Measurements from ENCODE around the gene FBXO31. TPM values are rescaled to one million over a fixed set of nuclear protein-coding genes. Genes with fewer than 3 reads are reported as not detected.
A peak's percentile ranks its signal among the peaks of the same experiment; 100 is the strongest.
"Not testable (repeated sequence)": the region's sequence is repeated elsewhere in the genome, so short reads cannot be mapped to it uniquely, and the experiment has no call there.

Gene FBXO31
- total RNA-seq, 1 donor from 2014 or later: 37.1 TPM

DNA sequence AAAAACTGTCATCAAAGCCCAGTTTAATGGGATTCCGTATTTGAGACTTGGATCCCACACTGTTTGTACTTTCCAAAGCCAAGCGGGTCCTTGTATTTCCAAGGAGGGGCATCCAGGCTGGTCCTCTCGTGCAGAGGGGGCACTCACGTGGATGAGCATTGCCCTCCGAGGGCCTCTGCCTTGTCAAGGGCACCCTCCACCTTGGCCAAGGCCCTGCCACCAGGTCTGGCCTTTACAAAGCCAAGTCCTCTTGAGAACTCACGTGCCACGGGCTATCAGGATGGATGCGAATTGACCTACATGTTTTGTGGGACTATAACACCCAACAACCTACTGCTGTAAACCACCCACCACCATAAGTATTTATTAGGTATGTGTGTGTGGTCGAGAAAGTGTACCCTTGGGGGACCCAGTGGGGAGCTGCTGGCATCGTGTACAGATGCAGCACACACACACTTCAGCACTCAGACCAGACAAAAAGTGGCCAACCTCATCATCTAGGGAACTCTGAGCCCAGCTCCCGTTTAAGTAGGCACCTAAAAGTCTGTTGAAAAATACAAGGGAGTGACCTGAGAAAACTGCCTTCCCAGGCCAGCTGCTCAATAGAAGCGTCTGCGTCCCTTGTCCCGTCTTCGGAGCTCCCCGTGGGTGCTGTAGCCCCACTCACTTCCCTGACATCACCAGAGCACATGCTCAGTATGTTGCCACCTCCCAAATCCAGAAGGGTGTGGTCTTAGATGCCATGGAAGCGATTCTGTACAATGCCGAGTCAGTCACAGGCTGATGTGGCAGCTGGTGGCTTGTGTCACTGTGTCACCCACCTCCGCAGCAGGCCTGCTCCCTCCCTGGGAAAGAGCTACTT lies 21.4 kb upstream of the FBXO31 start:
- no peaks in the 10 kb centered on the region for H3K9me3 Mint-ChIP-seq
- intact Hi-C loops (cut with micrococcal nuclease): no loop called here
- no peak overlapping the region for H3K27ac Mint-ChIP-seq
- H3K4me1 Mint-ChIP-seq: no peaks in the 10 kb centered on the region
- H3K27me3 Mint-ChIP-seq: no peaks in the 10 kb centered on the region
- no peak for DNase-seq
- H3K4me3 Mint-ChIP-seq: no peak overlapping the region
- H3K36me3 Mint-ChIP-seq (ENCODE audit: low read depth): peaks cover 33% of the 10 kb centered on the region

DNA sequence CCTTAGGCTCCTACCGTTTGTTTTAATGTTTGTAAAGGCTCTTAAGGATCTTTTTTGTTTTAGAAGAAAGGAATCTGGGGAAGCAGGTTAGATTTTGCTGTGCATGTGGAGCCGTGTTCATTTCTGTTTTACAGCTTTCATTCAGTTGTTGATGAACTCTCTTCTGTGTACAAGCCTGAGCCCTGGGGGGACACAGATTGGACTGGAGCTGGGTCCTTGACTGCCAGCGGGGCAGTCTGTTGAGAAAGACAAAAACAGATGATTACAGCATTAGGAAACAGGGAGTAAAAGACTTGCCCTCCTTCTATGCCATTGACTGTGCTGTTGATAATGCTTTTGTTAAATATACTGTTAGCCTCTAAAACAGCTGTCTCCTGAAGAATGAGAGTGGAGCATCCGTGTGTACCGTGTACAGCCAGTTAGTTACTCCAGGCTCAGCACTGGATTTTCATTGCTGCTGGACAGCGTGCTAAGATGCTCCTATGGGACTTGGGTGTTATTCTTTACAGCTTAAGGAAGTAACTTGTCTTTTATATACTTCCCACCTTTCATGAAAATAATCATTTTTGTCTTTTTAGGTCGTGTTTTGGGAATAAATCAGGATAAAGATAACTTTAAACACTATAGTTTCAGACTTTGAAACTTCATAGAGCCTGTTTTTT lies 11.7 kb upstream of the FBXO31 start:
- H3K27ac Mint-ChIP-seq: no peak overlapping the region
- peaks cover 21% of the 10 kb centered on the region for H3K36me3 Mint-ChIP-seq (ENCODE audit: low read depth)
- intact Hi-C loops (cut with micrococcal nuclease): loop anchor here (10.0 kb wide), 1 partner anchor 1059 kb away; the partner anchor contains the start of gene ZFPM1
- H3K4me1 Mint-ChIP-seq: peaks cover 30% of the 10 kb centered on the region
- H3K27me3 Mint-ChIP-seq: no peaks in the 10 kb centered on the region
- H3K4me3 Mint-ChIP-seq: no peak overlapping the region
- no peaks in the 10 kb centered on the region for H3K9me3 Mint-ChIP-seq
- no peak for DNase-seq

DNA sequence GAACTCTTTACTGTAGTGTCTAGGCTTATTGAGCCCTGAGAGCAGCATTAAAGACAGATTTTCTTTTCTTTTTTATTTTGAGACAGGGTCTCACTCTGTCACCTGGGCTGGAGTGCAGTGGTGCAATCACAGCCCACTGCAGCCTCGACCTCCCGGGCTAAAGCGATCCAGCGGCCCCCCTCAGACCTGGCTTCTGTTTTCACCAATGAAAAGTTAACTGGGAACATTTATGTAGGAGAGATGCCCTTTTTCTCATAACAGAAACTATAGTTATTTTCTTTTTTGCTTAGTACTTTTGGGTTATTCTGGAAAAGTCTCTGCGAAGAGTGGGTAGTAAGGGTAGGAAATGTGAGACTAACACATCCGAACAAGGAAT lies 10.1 kb upstream of the FBXO31 start:
- H3K4me1 Mint-ChIP-seq: peaks cover 37% of the 10 kb centered on the region
- H3K27ac Mint-ChIP-seq: peak overlapping the region; percentile 90
- intact Hi-C loops (cut with micrococcal nuclease): loop anchor here (1.0 to 10.0 kb wide), 4 partner anchors 76 to 1061 kb away; partner anchors contain the start of genes BANP, C16orf95 and ZFPM1
- H3K9me3 Mint-ChIP-seq: no peaks in the 10 kb centered on the region
- H3K36me3 Mint-ChIP-seq (ENCODE audit: low read depth): peaks cover 12% of the 10 kb centered on the region
- DNase-seq: no peak
- H3K27me3 Mint-ChIP-seq: no peaks in the 10 kb centered on the region
- peak overlapping the region; percentile 89 for H3K4me3 Mint-ChIP-seq

DNA sequence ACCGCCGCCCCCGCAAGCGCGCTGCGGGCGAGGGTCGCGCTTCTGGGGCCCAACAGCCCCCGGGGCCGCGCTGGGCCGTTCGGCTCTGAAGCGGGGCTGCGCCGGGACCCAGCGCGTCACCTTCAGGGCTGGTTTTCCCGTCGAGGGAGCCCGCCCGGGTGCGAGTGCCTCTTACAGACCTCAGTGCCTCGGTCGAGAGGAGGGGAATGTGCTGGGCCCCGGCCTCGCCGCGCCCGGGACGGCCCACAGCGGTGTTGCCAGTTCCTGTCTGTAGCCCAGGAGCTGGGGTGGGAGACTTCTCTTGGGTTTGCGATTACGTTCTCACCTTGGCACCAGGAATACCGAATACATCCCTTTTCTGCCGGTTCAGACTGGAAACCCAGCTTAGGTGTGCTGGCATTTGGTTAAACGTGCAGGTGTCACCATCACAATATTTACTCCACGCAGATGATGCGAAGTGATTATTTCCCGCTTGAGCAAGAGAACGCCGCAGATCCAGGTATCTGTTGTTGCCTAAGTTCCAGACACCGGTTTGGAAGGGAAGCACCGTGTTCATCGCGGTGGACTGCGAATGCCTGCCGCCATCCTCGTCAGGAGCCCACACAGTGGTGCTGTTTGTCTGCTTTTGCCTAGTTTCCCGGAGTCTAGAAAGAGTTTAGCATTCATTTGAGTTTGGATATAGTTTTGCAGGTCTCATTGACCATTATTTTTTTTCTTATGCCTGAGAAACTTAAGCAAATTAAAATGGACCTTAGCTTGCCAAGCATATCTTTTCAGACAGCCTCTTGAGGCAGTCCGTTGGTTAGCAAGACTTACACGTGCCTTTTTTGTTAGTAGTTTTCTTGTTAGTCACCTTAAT lies 9.5 kb upstream of the FBXO31 start:
- Mint-ChIP-seq H3K27me3 (no peaks in the 10 kb centered on the region), H3K36me3 (ENCODE audit: low read depth) (peaks cover 8% of the 10 kb centered on the region), H3K27ac (peak overlapping the region; percentile 90), H3K4me1 (peaks cover 40% of the 10 kb centered on the region), H3K9me3 (no peaks in the 10 kb centered on the region), H3K4me3 (peak overlapping the region; percentile 89)
- DNase-seq: peak; percentile 85
- intact Hi-C loops (cut with micrococcal nuclease): loop anchor here (1.0 to 10.0 kb wide), 5 partner anchors 9 to 1062 kb away; partner anchors contain the start of genes BANP, ZCCHC14 and ZFPM1

DNA sequence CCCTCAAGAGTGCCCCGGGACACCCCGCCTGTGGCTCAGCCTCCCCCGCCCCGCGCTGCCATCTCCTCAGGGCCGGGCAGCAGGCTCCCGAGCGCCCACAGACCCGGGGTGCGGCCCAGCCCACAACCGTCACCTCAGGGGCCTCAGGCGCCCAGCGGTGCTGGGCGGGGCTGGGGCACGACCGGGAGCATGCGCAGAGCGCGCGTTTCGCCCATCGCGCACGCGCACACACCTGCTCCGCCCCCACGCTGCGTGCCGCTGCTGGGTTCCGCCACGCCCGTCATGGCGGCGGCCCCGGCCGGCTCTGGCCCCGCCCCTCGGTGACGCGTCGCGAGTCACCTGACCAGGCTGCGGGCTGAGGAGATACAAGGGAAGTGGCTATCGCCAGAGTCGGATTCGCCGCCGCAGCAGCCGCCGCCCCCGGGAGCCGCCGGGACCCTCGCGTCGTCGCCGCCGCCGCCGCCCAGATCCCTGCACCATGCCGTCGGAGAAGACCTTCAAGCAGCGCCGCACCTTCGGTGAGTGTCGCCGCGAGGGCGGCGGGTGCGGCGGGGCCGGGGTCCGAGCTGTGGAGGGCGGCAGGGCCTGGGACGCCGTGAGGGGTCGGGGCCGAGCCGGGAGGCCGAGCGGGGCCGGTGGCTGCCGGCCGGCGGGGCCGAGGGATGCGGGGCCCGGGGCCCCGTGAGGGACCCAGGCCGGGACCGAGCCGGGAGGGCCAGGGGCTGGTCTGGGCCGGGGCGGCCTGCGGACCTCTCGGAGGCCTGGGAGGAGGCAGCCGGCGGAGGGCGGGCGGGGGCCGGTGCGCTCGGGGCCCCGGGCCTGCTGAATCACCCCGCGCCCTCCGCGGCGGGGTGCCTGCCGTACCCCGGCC lies 8.6 kb upstream of the FBXO31 start, which contains the start of gene MAP1LC3B:
MAP1LC3B (plus strand) TSS at position 387 of the 871 bp plus-strand sequence; CDS start at position 479, 92 bp downstream.
- H3K27ac Mint-ChIP-seq: peak within 1 kb of the TSS; percentile 95
- peak; percentile 100 for DNase-seq
- intact Hi-C loops (cut with micrococcal nuclease): loop anchor here (1.0 to 10.0 kb wide), 5 partner anchors 8 to 1063 kb away; partner anchors contain the start of genes BANP, ZCCHC14 and ZFPM1
- no peaks in the 10 kb centered on the region for H3K9me3 Mint-ChIP-seq
- H3K4me3 Mint-ChIP-seq: peak within 1 kb of the TSS; percentile 89
- peaks cover 48% of the 10 kb centered on the region for H3K4me1 Mint-ChIP-seq
- H3K27me3 Mint-ChIP-seq: no peaks in the 10 kb centered on the region
- peaks cover 7% of the 10 kb centered on the region for H3K36me3 Mint-ChIP-seq (ENCODE audit: low read depth)

DNA sequence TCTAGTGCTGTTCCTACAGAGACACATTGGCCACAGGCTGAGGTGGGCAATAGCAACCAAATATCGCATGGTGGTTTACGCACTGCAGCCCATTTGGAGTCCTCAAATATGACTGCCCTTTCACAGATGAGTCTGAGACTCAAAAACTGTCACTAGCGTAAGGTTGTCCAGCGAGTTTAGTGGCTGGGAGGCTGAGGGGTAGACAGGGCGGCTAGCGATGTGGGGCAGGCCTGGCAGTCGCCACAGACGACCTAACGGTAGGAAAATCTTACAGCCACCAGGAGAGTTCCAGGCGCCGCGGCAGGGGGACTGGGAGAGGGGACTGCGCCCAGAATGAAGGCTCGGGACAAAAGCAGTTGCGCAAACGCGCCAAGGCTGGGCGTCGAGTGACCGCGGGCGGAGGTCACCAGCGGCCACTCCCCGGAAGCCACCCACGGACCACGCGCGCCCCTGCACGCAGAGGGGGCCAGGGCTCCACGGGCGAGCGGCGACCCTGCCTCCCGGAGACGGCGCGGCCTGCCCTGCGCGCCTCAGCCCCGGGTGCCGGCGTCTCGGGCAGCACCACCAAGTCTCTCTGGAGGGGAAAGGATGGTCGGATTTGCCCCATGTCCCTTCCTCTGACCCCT lies 7.9 kb upstream of the FBXO31 start:
- intact Hi-C loops (cut with micrococcal nuclease): loop anchor here (5.0 to 10.0 kb wide), 2 partner anchors 246 to 1063 kb away; partner anchors contain the start of gene ZFPM1
- no peak for DNase-seq

DNA sequence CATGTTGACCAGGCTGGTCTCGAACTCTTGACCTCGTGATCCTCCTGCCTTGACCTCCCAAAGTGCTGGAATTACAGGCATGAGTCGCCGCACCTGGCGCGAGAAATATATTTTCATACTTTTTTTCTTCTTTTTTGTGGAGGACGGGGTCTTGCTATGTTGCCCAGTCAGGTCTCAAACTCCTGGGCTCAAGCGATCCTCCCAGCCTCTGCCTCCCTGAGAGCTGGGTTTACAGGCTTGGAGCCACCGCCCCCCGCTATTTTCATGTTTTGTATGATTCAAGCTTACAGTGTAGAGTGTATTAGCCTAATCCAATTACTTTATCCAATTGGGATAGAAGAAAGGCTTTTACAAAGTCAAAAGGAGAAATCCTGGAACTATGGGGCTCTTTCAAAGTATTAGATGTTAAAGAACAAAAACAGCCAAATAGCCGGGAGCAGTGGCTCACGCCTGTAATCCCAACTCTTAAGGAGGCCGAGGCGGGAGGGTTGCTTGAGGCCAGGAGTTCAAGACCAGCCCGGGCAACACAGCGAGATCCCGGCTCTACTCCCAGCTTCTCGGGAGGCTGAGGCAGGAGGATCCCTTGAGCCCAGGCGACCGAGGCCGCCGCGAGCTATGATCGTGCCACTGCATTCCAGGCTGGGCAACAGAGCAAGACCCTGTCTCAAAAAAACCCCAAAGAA lies 7.2 kb upstream of the FBXO31 start:
- H3K9me3 Mint-ChIP-seq: no peaks in the 10 kb centered on the region
- peaks cover 56% of the 10 kb centered on the region for H3K4me1 Mint-ChIP-seq
- DNase-seq: peak; percentile 67
- intact Hi-C loops (cut with micrococcal nuclease): loop anchor here (5.0 to 10.0 kb wide), 2 partner anchors 247 to 1064 kb away; partner anchors contain the start of gene ZFPM1
- peaks cover 4% of the 10 kb centered on the region for H3K36me3 Mint-ChIP-seq (ENCODE audit: low read depth)
- H3K27ac Mint-ChIP-seq: peak overlapping the region; percentile 95
- peak overlapping the region; percentile 88 for H3K4me3 Mint-ChIP-seq
- H3K27me3 Mint-ChIP-seq: no peaks in the 10 kb centered on the region

More for the DNA sequence above, 7.9 kb upstream of the FBXO31 start:
- Mint-ChIP-seq H3K27ac (peak overlapping the region; percentile 95), H3K27me3 (no peaks in the 10 kb centered on the region), H3K9me3 (no peaks in the 10 kb centered on the region), H3K36me3 (ENCODE audit: low read depth) (peaks cover 5% of the 10 kb centered on the region), H3K4me1 (peaks cover 54% of the 10 kb centered on the region), H3K4me3 (peak overlapping the region; percentile 88)

DNA sequence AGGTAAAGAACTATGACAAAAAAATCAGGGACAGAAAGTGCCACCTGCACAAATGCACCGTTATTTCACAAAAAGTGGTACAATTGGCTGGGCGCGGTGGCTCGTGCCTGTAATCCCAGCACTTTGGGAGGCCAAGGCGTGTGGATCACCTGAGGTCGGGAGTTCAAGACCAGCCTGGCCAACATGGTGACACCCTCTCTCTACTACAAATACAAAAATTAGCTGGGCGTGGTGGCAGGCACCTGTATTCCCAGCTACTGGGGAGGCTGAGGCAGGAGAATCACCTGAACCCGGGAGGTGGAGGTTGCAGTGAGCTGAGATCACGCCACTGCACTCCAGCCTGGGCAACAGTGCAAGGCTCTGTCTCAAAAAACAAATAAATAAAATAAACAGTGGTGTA lies 6.3 kb upstream of the FBXO31 start:
- not testable (repeated sequence) for H3K36me3 Mint-ChIP-seq (ENCODE audit: low read depth)

DNA sequence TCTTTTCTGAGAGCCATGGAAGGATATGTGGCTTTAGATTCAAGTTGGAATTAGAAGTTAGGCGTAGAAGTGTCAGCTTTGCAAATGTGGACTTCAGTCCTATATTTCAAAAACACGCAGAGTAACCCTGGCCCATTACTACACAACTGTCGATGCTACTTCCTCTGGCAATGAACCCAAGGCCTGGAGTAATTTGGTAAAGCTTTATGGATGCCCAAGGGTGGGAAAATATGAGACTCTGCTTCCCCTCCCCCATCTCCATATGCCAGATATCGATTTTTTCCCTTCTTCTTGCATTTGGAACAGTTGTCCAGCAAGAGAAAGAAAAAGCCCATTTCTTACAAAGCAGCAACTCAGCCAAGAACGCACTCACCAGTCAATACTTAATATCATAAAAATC lies 5.7 kb upstream of the FBXO31 start:
- no peaks in the 10 kb centered on the region for H3K27me3 Mint-ChIP-seq
- DNase-seq: no peak
- intact Hi-C loops (cut with micrococcal nuclease): loop anchor here (2.0 to 10.0 kb wide), 2 partner anchors 378 to 486 kb away; no protein-coding TSS in a partner anchor
- H3K27ac Mint-ChIP-seq: peak overlapping the region; percentile 73
- H3K9me3 Mint-ChIP-seq: no peaks in the 10 kb centered on the region
- H3K36me3 Mint-ChIP-seq (ENCODE audit: low read depth): no peaks in the 10 kb centered on the region
- H3K4me1 Mint-ChIP-seq: peaks cover 48% of the 10 kb centered on the region
- peak overlapping the region; percentile 21 for H3K4me3 Mint-ChIP-seq

More for the DNA sequence above, 6.3 kb upstream of the FBXO31 start:
- not testable (repeated sequence) for DNase-seq, H3K27me3 Mint-ChIP-seq, H3K4me3 Mint-ChIP-seq, H3K9me3 Mint-ChIP-seq
- intact Hi-C loops (cut with micrococcal nuclease): loop anchor here (2.0 to 10.0 kb wide), 4 partner anchors 247 to 1065 kb away; partner anchors contain the start of gene ZFPM1
- peak overlapping the region; percentile 73 for H3K27ac Mint-ChIP-seq
- peaks cover 50% of the 10 kb centered on the region for H3K4me1 Mint-ChIP-seq

DNA sequence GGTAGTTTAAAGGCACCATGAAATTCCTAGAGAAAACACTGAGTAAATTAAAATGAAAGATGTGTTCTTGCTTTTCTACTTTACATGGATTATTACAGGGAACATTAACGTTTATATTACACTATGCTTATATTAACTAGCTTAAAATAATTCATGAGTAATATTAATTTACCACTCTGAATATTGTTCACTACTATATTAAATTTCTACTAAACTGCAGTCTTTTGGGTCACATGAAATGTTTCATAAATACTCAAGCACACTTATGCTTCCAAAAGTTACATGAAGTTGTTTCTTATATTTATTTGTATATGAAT lies 5.2 kb upstream of the FBXO31 start:
- no peak for DNase-seq
- intact Hi-C loops (cut with micrococcal nuclease): loop anchor here (2.0 to 10.0 kb wide), 2 partner anchors 378 to 486 kb away; no protein-coding TSS in a partner anchor
- H3K27me3 Mint-ChIP-seq: peaks cover 2% of the 10 kb centered on the region
- H3K36me3 Mint-ChIP-seq (ENCODE audit: low read depth): peaks cover 2% of the 10 kb centered on the region
- peak overlapping the region; percentile 44 for H3K4me3 Mint-ChIP-seq
- peak overlapping the region; percentile 96 for H3K27ac Mint-ChIP-seq
- H3K9me3 Mint-ChIP-seq: no peaks in the 10 kb centered on the region
- peaks cover 46% of the 10 kb centered on the region for H3K4me1 Mint-ChIP-seq

DNA sequence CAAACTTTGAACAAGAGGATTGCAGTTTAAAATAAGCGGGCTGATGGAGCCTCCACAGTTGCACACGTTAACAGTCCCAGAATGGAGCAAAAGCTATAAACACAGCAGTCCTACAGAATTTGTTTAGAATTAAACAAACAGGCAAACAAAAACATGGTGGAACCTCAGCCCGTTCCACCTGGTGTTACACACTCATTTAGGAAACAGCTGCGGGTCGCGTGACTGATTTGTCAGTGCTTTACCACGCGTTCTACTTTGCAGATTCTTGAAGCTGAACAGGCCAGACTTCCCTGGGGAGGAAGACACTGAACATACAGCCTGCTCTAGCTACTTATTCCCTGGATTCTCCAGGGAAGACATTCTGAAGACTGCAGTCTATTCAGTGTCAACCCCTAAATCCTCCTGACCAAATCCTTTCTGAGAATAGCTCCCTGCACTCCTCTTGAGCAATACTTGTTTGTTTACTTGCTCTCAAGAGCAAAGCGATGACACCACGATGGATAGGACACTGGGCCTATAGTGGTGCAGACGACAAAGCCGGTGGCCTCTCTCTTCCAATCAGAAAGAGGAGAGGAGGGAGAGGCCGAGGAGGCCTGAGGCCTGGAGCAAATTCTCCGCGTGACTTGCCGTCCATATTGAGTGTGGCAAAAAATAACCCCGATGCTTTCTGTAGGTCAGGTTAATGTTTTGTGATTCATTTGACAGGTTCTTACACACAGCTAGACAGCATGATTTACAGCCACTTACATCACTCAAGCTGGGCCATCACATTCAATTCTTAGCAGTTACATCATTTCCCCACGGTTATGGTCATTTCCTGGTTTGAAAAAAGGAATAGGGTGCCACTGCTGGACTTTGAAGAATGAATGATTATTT lies 4.6 kb upstream of the FBXO31 start:
- Mint-ChIP-seq H3K27ac (peak overlapping the region; percentile 96), H3K27me3 (peaks cover 2% of the 10 kb centered on the region), H3K4me1 (peaks cover 40% of the 10 kb centered on the region), H3K36me3 (ENCODE audit: low read depth) (peaks cover 2% of the 10 kb centered on the region), H3K9me3 (no peaks in the 10 kb centered on the region), H3K4me3 (peak overlapping the region; percentile 44)
- intact Hi-C loops (cut with micrococcal nuclease): loop anchor here (2.0 to 10.0 kb wide), 2 partner anchors 379 to 487 kb away; no protein-coding TSS in a partner anchor
- DNase-seq: peak; percentile 96

Measured in activated CD4-positive, alpha-beta T cell treated with anti-CD3 and anti-CD28 coated beads, Interleukin-2, amount 10 ng/mL, durations not matched to agents 24 days and 14 days (primary cell).